Common myeloid progenitor, CD34-positive (primary cell): ENCODE measurements around the gene CEACAM16. TPM values are rescaled to one million over a fixed set of nuclear protein-coding genes. Genes with fewer than 3 reads are reported as not detected.

Experiments
- CTCF ChIA-PET: fragments of 350-600 bp; sonication (Branson Sonifier 250); formaldehyde crosslinking; loops from one replicate; lab custom pipeline; 2021; ENCODE audit warnings: antibody characterized with exemption; lab: Charles Lee
- POLR2A ChIA-PET: fragments of 350-600 bp; sonication (Branson Sonifier 250); formaldehyde crosslinking; loops from one replicate; lab custom pipeline; 2021; ENCODE audit warnings: antibody characterized with exemption; lab: Charles Lee
- DNase-seq, 3 donors: peaks; one replicate each; pipeline versions ENCODE4 v3.0.0 to v3.0.0-alpha.2; 2013
- H3K27ac ChIP-seq, 2 experiments: 1 replicate in 1 of 2; 2 replicates in 1 of 2; pipeline ENCODE4 v1.7.0; 2013; ENCODE audit warnings: inconsistent platforms in 2 of 2, low read length in 2 of 2, mild to moderate bottlenecking in 2 of 2, low read depth in 1 of 2, moderate library complexity in 1 of 2; ENCODE audit not compliant: severe bottlenecking in 2 of 2, insufficient read depth in 1 of 2, poor library complexity in 1 of 2
- H3K27me3 ChIP-seq, 5 experiments: replicated peaks in 2 of 5; 1 replicate in 3 of 5; 2 replicates in 2 of 5; pipeline versions ENCODE4 v1.6.1 to v1.7.0; 2013; ENCODE audit warnings: low read length in 4 of 5, mild to moderate bottlenecking in 2 of 5, moderate library complexity in 2 of 5, inconsistent platforms in 1 of 5; ENCODE audit not compliant: insufficient read depth in 5 of 5, control insufficient read depth in 4 of 5
- H3K36me3 ChIP-seq, 4 experiments: 1 replicate in 2 of 4; 2 replicates in 2 of 4; pipeline versions ENCODE4 v1.6.1 to v1.7.0; 2013; ENCODE audit warnings: low read length in 3 of 4, control low read depth in 1 of 4, mild to moderate bottlenecking in 1 of 4; ENCODE audit not compliant: control insufficient read depth in 4 of 4, insufficient read depth in 4 of 4
- H3K4me1 ChIP-seq, 4 experiments: 1 replicate in 3 of 4; 2 replicates in 1 of 4; pipeline versions ENCODE4 v1.6.1 to v1.7.1; 2013; ENCODE audit warnings: low read length in 3 of 4, mild to moderate bottlenecking in 3 of 4, control low read depth in 1 of 4, inconsistent platforms in 1 of 4, moderate library complexity in 1 of 4; ENCODE audit not compliant: control insufficient read depth in 4 of 4, insufficient read depth in 4 of 4; ENCODE audit errors: control extremely low read depth in 1 of 4
- H3K4me3 ChIP-seq, 7 experiments: 1 replicate in 4 of 7; 2 replicates in 3 of 7; pipeline versions ENCODE4 v1.5.1 to v1.7.0; 2013; ENCODE audit warnings: mild to moderate bottlenecking in 7 of 7, low read length in 6 of 7, moderate library complexity in 6 of 7, inconsistent platforms in 2 of 7, low read depth in 2 of 7, control low read depth in 1 of 7; ENCODE audit not compliant: insufficient read depth in 4 of 7, control insufficient read depth in 1 of 7; ENCODE audit errors: extremely low read depth in 1 of 7
- H3K9me3 ChIP-seq, 5 experiments: 1 replicate in 4 of 5; 2 replicates in 1 of 5; pipeline versions ENCODE4 v1.6.1 to v1.7.1; 2013; ENCODE audit warnings: low read length in 4 of 5, mild to moderate bottlenecking in 2 of 5, inconsistent platforms in 1 of 5, low read depth in 1 of 5, moderate library complexity in 1 of 5; ENCODE audit not compliant: control insufficient read depth in 4 of 5, insufficient read depth in 2 of 5; ENCODE audit errors: control extremely low read depth in 1 of 5
- WGBS: methylation state at CpG from one replicate; pipeline ENCODE4 v1.1.5; 2013; ENCODE audit not compliant: insufficient coverage; 5-methylcytosine and 5-hydroxymethylcytosine counted together
- polyA plus RNA-seq: library from polyadenylated mRNA; unstranded; fragments of 120-200 nt; gene quantifications from one replicate; pipeline ENCODE4 v1.2.1, GENCODE V29; 2013

The CEACAM16 gene
- not detected for polyA plus RNA-seq

- Histone ChIP-seq H3K9me3 (no peaks in the 10 kb centered on the region), H3K27me3 (no peaks in the 10 kb centered on the region), H3K27ac (no peak within 1 kb of the TSS), H3K36me3 (no peaks in the 10 kb centered on the region), H3K4me3 (no peak within 1 kb of the TSS), H3K4me1 (peaks cover 0 to 31% (median 19%) of the 10 kb centered on the region in 4 experiments)
- POLR2A ChIA-PET = no interaction called here
- WGBS = 97% methylated on average over 13 of the region's 13 CpGs
- DNase-seq = no peak
- CTCF ChIA-PET = no interaction called here
Measured at GRCh38 chr19:44698492-44699201, at the start of gene CEACAM16. TSS of gene CEACAM16 (plus strand) at chr19:44699151. CDS start at chr19:44701457, 2,306 bp downstream.

GRCh38 chr19:44649578-44650145 lies 49.3 kb upstream of the CEACAM16 start:
- no peak for DNase-seq
- ChIA-PET POLR2A (no interaction called here), CTCF (no interaction called here)
- Histone ChIP-seq H3K4me1 (peaks cover 0 to 4% (median 2%) of the 10 kb centered on the region in 4 experiments), H3K36me3 (peaks cover 8 to 65% (median 36%) of the 10 kb centered on the region in 4 experiments), H3K27me3 (no peaks in the 10 kb centered on the region), H3K27ac (no peak overlapping the region), H3K4me3 (no peak overlapping the region), H3K9me3 (no peaks in the 10 kb centered on the region)
- 94% methylated on average over 15 of the region's 15 CpGs for WGBS

GRCh38 chr19:44653343-44653742 lies 45.6 kb upstream of the CEACAM16 start:
- Histone ChIP-seq H3K27me3 (no peaks in the 10 kb centered on the region), H3K4me3 (no peak overlapping the region), H3K27ac (no peak overlapping the region), H3K4me1 (peaks cover 0 to 5% (median 2%) of the 10 kb centered on the region in 4 experiments), H3K9me3 (no peaks in the 10 kb centered on the region), H3K36me3 (peaks cover 15 to 80% (median 41%) of the 10 kb centered on the region in 4 experiments)
- DNase-seq = no peak
- WGBS = 97% methylated on average over 5 of the region's 5 CpGs
- POLR2A ChIA-PET = no interaction called here
- CTCF ChIA-PET = interaction anchor here (0.7 to 7.0 kb wide), 5 partner anchors 10 to 119 kb away, joined by 4 to 73 read pairs (median 8); no protein-coding TSS in a partner anchor

GRCh38 chr19:44653977-44654774 lies 44.8 kb upstream of the CEACAM16 start:
- Histone ChIP-seq H3K36me3 (peaks cover 15 to 80% (median 45%) of the 10 kb centered on the region in 4 experiments), H3K27me3 (no peaks in the 10 kb centered on the region), H3K9me3 (no peaks in the 10 kb centered on the region), H3K4me3 (no peak overlapping the region), H3K4me1 (peaks cover 0 to 5% (median 2%) of the 10 kb centered on the region in 4 experiments), H3K27ac (no peak overlapping the region)
- peak; percentile 84 to 94 (median 94) for DNase-seq
- WGBS = 30% methylated on average over 14 of the region's 16 CpGs
- ChIA-PET POLR2A (no interaction called here), CTCF (interaction anchor here (0.6 to 7.0 kb wide), 21 partner anchors 9 to 190 kb away, joined by 3 to 73 read pairs (median 4); partner anchors contain the start of gene PVR)

- H3K4me1 ChIP-seq = peaks cover 0 to 5% (median 2%) of the 10 kb centered on the region in 4 experiments
- 48% methylated on average over 18 of the region's 25 CpGs for WGBS
- H3K36me3 ChIP-seq = peaks cover 20 to 80% (median 44%) of the 10 kb centered on the region in 4 experiments
- H3K9me3 ChIP-seq = no peaks in the 10 kb centered on the region
- no peak overlapping the region for H3K4me3 ChIP-seq
- H3K27me3 ChIP-seq = no peaks in the 10 kb centered on the region
- H3K27ac ChIP-seq = no peak overlapping the region
- POLR2A ChIA-PET = interaction anchor here (1.8 kb wide), 1 partner anchor 87 kb away, joined by 4 read pairs; no protein-coding TSS in a partner anchor
- peak; percentile 71 to 85 (median 81) for DNase-seq
- CTCF ChIA-PET = interaction anchor here (0.8 to 7.0 kb wide), 24 partner anchors 9 to 172 kb away, joined by 3 to 73 read pairs (median 4); partner anchors contain the start of genes IGSF23 and PVR
Measured at GRCh38 chr19:44657211-44657921, 41.6 kb upstream of the CEACAM16 start.

- H3K27me3 ChIP-seq = no peaks in the 10 kb centered on the region
- CTCF ChIA-PET = interaction anchor here (0.8 to 7.0 kb wide), 14 partner anchors 8 to 172 kb away, joined by 3 to 73 read pairs (median 6); partner anchors contain the start of gene IGSF23
- H3K4me3 ChIP-seq = no peak overlapping the region
- POLR2A ChIA-PET = interaction anchor here (1.8 kb wide), 1 partner anchor 87 kb away, joined by 4 read pairs; no protein-coding TSS in a partner anchor
- WGBS = 100% methylated on average over 2 of the region's 3 CpGs
- peaks cover 0 to 5% (median 2%) of the 10 kb centered on the region in 4 experiments for H3K4me1 ChIP-seq
- H3K36me3 ChIP-seq = peaks cover 18 to 81% (median 43%) of the 10 kb centered on the region in 4 experiments
- no peak for DNase-seq
- no peaks in the 10 kb centered on the region for H3K9me3 ChIP-seq
- no peak overlapping the region for H3K27ac ChIP-seq
Measured at GRCh38 chr19:44658069-44658733, 40.8 kb upstream of the CEACAM16 start.
